DMS 273 (cell line): ENCODE measurements around the gene ETV1.

Source experiments
- DNase-seq: peaks from one replicate; lab custom pipeline; 2025; ENCODE audit not compliant: unreplicated experiment; lab: John Stamatoyannopoulos, UW

The ETV1 gene

GRCh38 chr7:13882051-13882450, 107.4 kb downstream of the ETV1 start:
- DNase-seq: no peak

- no peak for DNase-seq
Observed at GRCh38 chr7:13880789-13881188, 108.7 kb downstream of the ETV1 start.

GRCh38 chr7:13879994-13880686, 109.3 kb downstream of the ETV1 start:
- DNase-seq: no peak

- DNase-seq: no peak
Observed at GRCh38 chr7:13879143-13879542, 110.3 kb downstream of the ETV1 start.

- no peak for DNase-seq
Observed at GRCh38 chr7:13878154-13878553, 111.3 kb downstream of the ETV1 start.

- DNase-seq: no peak
Observed at GRCh38 chr7:13875496-13876074, 113.9 kb downstream of the ETV1 start.

GRCh38 chr7:13874783-13875182, 114.7 kb downstream of the ETV1 start:
- DNase-seq: no peak

- no peak for DNase-seq
Observed at GRCh38 chr7:13872709-13873108, 116.8 kb downstream of the ETV1 start.

GRCh38 chr7:13871008-13871407, 118.5 kb downstream of the ETV1 start:
- DNase-seq: no peak

- DNase-seq: no peak
Observed at GRCh38 chr7:13860734-13861133, 128.7 kb downstream of the ETV1 start.

- no peak for DNase-seq
Observed at GRCh38 chr7:13856012-13856411, 133.5 kb downstream of the ETV1 start.

- DNase-seq: peak; percentile 12
Observed at GRCh38 chr7:13852281-13852968, 137.0 kb downstream of the ETV1 start.

- peak; percentile 37 for DNase-seq
Observed at GRCh38 chr7:13851736-13852135, 137.7 kb downstream of the ETV1 start.

GRCh38 chr7:13850185-13850752, 139.2 kb downstream of the ETV1 start:
- peak; percentile 40 for DNase-seq

- no peak for DNase-seq
Observed at GRCh38 chr7:13849163-13849892, 140.1 kb downstream of the ETV1 start.

GRCh38 chr7:13848681-13849131, 140.8 kb downstream of the ETV1 start:
- DNase-seq: no peak

GRCh38 chr7:13846386-13846785, 143.1 kb downstream of the ETV1 start:
- DNase-seq: no peak

- no peak for DNase-seq
Observed at GRCh38 chr7:13845601-13846000, 143.9 kb downstream of the ETV1 start.

- no peak for DNase-seq
Observed at GRCh38 chr7:13844954-13845353, 144.5 kb downstream of the ETV1 start.

GRCh38 chr7:13841284-13841683, 148.2 kb downstream of the ETV1 start:
- DNase-seq: no peak
